ENCODE measurements around the gene PSMD2. TPM values are rescaled to one million over a fixed set of nuclear protein-coding genes. Genes with fewer than 3 reads are reported as not detected.
A peak's percentile ranks its signal among the peaks of the same experiment; 100 is the strongest.

Gene PSMD2
- total RNA-seq, 4 donors from 2014 or later = 252 to 356 (median 274) TPM

GRCh38 chr3:184259878-184260723 is 38.9 kb upstream of the PSMD2 start:
- Histone ChIP-seq H3K27ac (replicated peaks in 1 of 4) (no peak overlapping the region), H3K9me3 (no peaks in the 10 kb centered on the region), H3K4me1 (peaks cover 27 to 38% (median 35%) of the 10 kb centered on the region in 4 donors), H3K27me3 (peaks cover 11 to 79% (median 46%) of the 10 kb centered on the region in 4 donors), H3K4me3 (peak overlapping the region; percentile 49 to 63 (median 50)), H3K36me3 (peaks cover 0 to 8% (median 0%) of the 10 kb centered on the region in 4 donors)
- intact Hi-C loops (cut with DNase I) = loop anchor here (10.0 kb wide), 1 partner anchor 365 kb away; no protein-coding TSS in a partner anchor
- no peak for DNase-seq (ENCODE audit: extremely low spot score)
- no peak for TF ChIP-seq POLR2A (IDR thresholded peaks at IDR 0.05; ENCODE audit: low read depth)
- TF ChIP-seq EP300 (IDR thresholded peaks at IDR 0.05) = no peak
- no peak for TF ChIP-seq POLR2AphosphoS5 (IDR thresholded peaks at IDR 0.05)
- no peak for TF ChIP-seq CTCF (IDR thresholded peaks at IDR 0.05)
- WGBS = 4% methylated on average over 29 of the region's 91 CpGs

- no peak overlapping the region for H3K27ac ChIP-seq (replicated peaks in 1 of 4)
- peak overlapping the region; percentile 49 to 63 (median 50) for H3K4me3 ChIP-seq
- 2% methylated on average over 12 of the region's 49 CpGs for WGBS
- H3K9me3 ChIP-seq = no peaks in the 10 kb centered on the region
- peaks cover 11 to 86% (median 46%) of the 10 kb centered on the region in 4 donors for H3K27me3 ChIP-seq
- peaks cover 0 to 8% (median 0%) of the 10 kb centered on the region in 4 donors for H3K36me3 ChIP-seq
- no peak for DNase-seq (ENCODE audit: extremely low spot score)
- no peak for TF ChIP-seq POLR2AphosphoS5 (IDR thresholded peaks at IDR 0.05)
- TF ChIP-seq CTCF (IDR thresholded peaks at IDR 0.05) = no peak
- TF ChIP-seq EP300 (IDR thresholded peaks at IDR 0.05) = no peak
- no peak for TF ChIP-seq POLR2A (IDR thresholded peaks at IDR 0.05; ENCODE audit: low read depth)
- intact Hi-C loops (cut with DNase I) = no loop called here
- H3K4me1 ChIP-seq = peaks cover 27 to 38% (median 35%) of the 10 kb centered on the region in 4 donors
Observed at GRCh38 chr3:184260724-184261269, 38.2 kb upstream of the PSMD2 start.

GRCh38 chr3:184261270-184261853 is 37.7 kb upstream of the PSMD2 start, which contains the start of gene CAMK2N2:
CAMK2N2 (minus strand) TSS chr3:184261553; CDS start chr3:184261285, 268 bp downstream.
- H3K27ac ChIP-seq (replicated peaks in 1 of 4) = no peak within 1 kb of the TSS
- H3K4me3 ChIP-seq = peak within 1 kb of the TSS; percentile 49 to 63 (median 50)
- 0% methylated on average over 8 of the region's 67 CpGs for WGBS
- no peak for DNase-seq (ENCODE audit: extremely low spot score)
- TF ChIP-seq POLR2AphosphoS5 (IDR thresholded peaks at IDR 0.05) = no peak
- no peak for TF ChIP-seq CTCF (IDR thresholded peaks at IDR 0.05)
- no peak for TF ChIP-seq POLR2A (IDR thresholded peaks at IDR 0.05; ENCODE audit: low read depth)
- TF ChIP-seq EP300 (IDR thresholded peaks at IDR 0.05) = no peak
- H3K9me3 ChIP-seq = no peaks in the 10 kb centered on the region
- H3K36me3 ChIP-seq = peaks cover 0 to 8% (median 0%) of the 10 kb centered on the region in 4 donors
- intact Hi-C loops (cut with DNase I) = no loop called here
- H3K4me1 ChIP-seq = peaks cover 27 to 38% (median 35%) of the 10 kb centered on the region in 4 donors
- H3K27me3 ChIP-seq = peaks cover 11 to 91% (median 47%) of the 10 kb centered on the region in 4 donors

- peaks cover 27 to 38% (median 35%) of the 10 kb centered on the region in 4 donors for H3K4me1 ChIP-seq
- H3K4me3 ChIP-seq = peak overlapping the region; percentile 49 to 63 (median 50)
- DNase-seq (ENCODE audit: extremely low spot score) = no peak
- 2% methylated on average over 37 of the region's 66 CpGs for WGBS
- no peaks in the 10 kb centered on the region for H3K9me3 ChIP-seq
- TF ChIP-seq CTCF (IDR thresholded peaks at IDR 0.05) (no peak), POLR2A (IDR thresholded peaks at IDR 0.05; ENCODE audit: low read depth) (no peak), EP300 (IDR thresholded peaks at IDR 0.05) (no peak), POLR2AphosphoS5 (IDR thresholded peaks at IDR 0.05) (no peak)
- peaks cover 0 to 8% (median 0%) of the 10 kb centered on the region in 4 donors for H3K36me3 ChIP-seq
- H3K27me3 ChIP-seq = peaks cover 11 to 96% (median 48%) of the 10 kb centered on the region in 4 donors
- no peak overlapping the region for H3K27ac ChIP-seq (replicated peaks in 1 of 4)
- intact Hi-C loops (cut with DNase I) = no loop called here
Observed at GRCh38 chr3:184261854-184262763, 36.9 kb upstream of the PSMD2 start.

Measured in esophagus muscularis mucosa (tissue), 4 donors.